Esophagus muscularis mucosa (tissue), 4 donors: ENCODE data around the gene DUSP22. TPM values are rescaled to one million over a fixed set of nuclear protein-coding genes. Genes with fewer than 3 reads are reported as not detected.
"Not testable (repeated sequence)": the region's sequence is repeated elsewhere in the genome, so short reads cannot be mapped to it uniquely, and the experiment has no call there.

Source experiments
- DNase-seq: peaks from one replicate; pipeline ENCODE4 v3.0.0-alpha.2; 2017; ENCODE audit errors: extremely low spot score
- H3K27ac ChIP-seq, 4 donors: fragments of 200-600 bp; sonication (generic); replicated peaks in 1 of 4; 1 replicate in 3 of 4; 2 replicates in 1 of 4; pipeline ENCODE4 v1.5.1; 2016 to 2019; ENCODE audit warnings: mild to moderate bottlenecking in 1 of 4
- H3K27me3 ChIP-seq, 4 donors: fragments of 200-600 bp; sonication (generic); one replicate each; pipeline versions ENCODE4 v1.5.1 to v1.6.0; 2016 to 2019
- H3K36me3 ChIP-seq, 4 donors: fragments of 200-600 bp; sonication (generic); one replicate each; pipeline ENCODE4 v1.5.1; 2016 to 2019
- H3K4me1 ChIP-seq, 4 donors: fragments of 200-600 bp; sonication (generic); one replicate each; pipeline ENCODE4 v1.5.1; 2016 to 2019
- H3K4me3 ChIP-seq, 4 donors: fragments of 200-600 bp; sonication (generic); 1 replicate in 2 of 4; 2 replicates in 2 of 4; pipeline ENCODE4 v1.5.1; 2016 to 2019; ENCODE audit warnings: mild to moderate bottlenecking in 4 of 4, moderate library complexity in 1 of 4
- H3K9me3 ChIP-seq, 4 donors: fragments of 200-600 bp; sonication (generic); 1 replicate in 3 of 4; 2 replicates in 1 of 4; pipeline ENCODE4 v1.5.1; 2016 to 2019
- EP300 ChIP-seq: sonication (generic); formaldehyde crosslinking; IDR thresholded peaks from one replicate; pipeline ENCODE4 v1.6.1; 2017; ENCODE audit warnings: antibody characterized with exemption
- POLR2A ChIP-seq: fragments of 450-650 bp; IDR thresholded peaks from one replicate; pipeline ENCODE4 v1.6.1; 2017; ENCODE audit warnings: antibody characterized with exemption, moderate library complexity, mild to moderate bottlenecking, low read depth
- POLR2AphosphoS5 ChIP-seq, 2 donors: sonication (generic); formaldehyde crosslinking; IDR thresholded peaks; one replicate each; pipeline ENCODE4 v1.6.1; 2017; ENCODE audit warnings: antibody characterized with exemption in 2 of 2
- WGBS: methylation state at CpG from one replicate; pipeline ENCODE4 v1.1.5; 2018; 5-methylcytosine and 5-hydroxymethylcytosine counted together
- intact Hi-C: fragments of 100-400 bp; cut with DNase I; formaldehyde crosslinking; loops from one replicate; pipeline ENCODE4 v1.15.1; 2023
- total RNA-seq, 4 donors: library from RNA; depleted of rRNA; stranded (reverse); fragments of >200 nt; gene quantifications; one replicate each; pipeline versions ENCODE4 v1.1.0 to v1.2.1, GENCODE V29; 2016
- TF ChIP-seq, protein P1 (sequence below), 3 experiments: fragments of 200-600 bp in 2 of 3; fragments of 450-650 bp in 1 of 3; sonication (generic) in 2 of 3; IDR thresholded peaks; one replicate each; pipeline ENCODE4 v1.5.1; 2017 to 2019; ENCODE audit warnings: antibody characterized with exemption in 3 of 3, mild to moderate bottlenecking in 2 of 3, moderate library complexity in 1 of 3

Gene DUSP22
- total RNA-seq, 4 donors from 2014 or later = 67.7 to 95.6 (median 73.7) TPM

DNA sequence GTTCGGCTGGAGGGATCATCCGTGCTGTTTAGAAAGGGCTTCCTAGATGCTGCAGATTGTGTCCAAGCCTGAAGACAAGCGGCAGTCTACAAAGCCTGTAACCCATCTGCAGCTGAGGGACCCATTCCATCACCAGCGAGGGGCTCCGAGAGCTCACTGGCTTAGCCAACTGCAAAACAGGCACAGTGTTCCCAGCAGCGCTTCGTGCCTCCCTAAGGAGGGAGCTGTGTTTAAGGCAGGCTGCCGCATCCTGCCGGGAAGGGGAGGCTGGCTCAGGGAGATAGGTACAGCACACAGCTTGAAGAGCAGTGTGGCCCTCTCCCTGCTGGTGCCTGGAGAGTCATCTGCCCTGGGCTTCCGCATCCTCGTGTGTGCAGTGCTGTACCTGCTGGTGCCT lies 32.4 kb downstream of the DUSP22 start:
- H3K27ac ChIP-seq = no peak overlapping the region
- no peak for TF ChIP-seq EP300
- TF ChIP-seq POLR2A = no peak
- TF ChIP-seq, protein P1, sequence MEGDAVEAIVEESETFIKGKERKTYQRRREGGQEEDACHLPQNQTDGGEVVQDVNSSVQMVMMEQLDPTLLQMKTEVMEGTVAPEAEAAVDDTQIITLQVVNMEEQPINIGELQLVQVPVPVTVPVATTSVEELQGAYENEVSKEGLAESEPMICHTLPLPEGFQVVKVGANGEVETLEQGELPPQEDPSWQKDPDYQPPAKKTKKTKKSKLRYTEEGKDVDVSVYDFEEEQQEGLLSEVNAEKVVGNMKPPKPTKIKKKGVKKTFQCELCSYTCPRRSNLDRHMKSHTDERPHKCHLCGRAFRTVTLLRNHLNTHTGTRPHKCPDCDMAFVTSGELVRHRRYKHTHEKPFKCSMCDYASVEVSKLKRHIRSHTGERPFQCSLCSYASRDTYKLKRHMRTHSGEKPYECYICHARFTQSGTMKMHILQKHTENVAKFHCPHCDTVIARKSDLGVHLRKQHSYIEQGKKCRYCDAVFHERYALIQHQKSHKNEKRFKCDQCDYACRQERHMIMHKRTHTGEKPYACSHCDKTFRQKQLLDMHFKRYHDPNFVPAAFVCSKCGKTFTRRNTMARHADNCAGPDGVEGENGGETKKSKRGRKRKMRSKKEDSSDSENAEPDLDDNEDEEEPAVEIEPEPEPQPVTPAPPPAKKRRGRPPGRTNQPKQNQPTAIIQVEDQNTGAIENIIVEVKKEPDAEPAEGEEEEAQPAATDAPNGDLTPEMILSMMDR (IDR thresholded peaks at IDR 0.05) = no peak
- TF ChIP-seq POLR2AphosphoS5 (IDR thresholded peaks at IDR 0.05) = no peak
- DNase-seq = no peak
- no peaks in the 10 kb centered on the region for H3K9me3 ChIP-seq
- 87% methylated on average over 11 of the region's 11 CpGs for WGBS
- H3K4me3 ChIP-seq = no peak overlapping the region
- peaks cover 0 to 5% (median 0%) of the 10 kb centered on the region in 4 donors for H3K27me3 ChIP-seq
- peaks cover 0 to 6% (median 0%) of the 10 kb centered on the region in 4 donors for H3K36me3 ChIP-seq
- intact Hi-C loops = no loop called here
- peaks cover 19 to 23% (median 22%) of the 10 kb centered on the region in 4 donors for H3K4me1 ChIP-seq

DNA sequence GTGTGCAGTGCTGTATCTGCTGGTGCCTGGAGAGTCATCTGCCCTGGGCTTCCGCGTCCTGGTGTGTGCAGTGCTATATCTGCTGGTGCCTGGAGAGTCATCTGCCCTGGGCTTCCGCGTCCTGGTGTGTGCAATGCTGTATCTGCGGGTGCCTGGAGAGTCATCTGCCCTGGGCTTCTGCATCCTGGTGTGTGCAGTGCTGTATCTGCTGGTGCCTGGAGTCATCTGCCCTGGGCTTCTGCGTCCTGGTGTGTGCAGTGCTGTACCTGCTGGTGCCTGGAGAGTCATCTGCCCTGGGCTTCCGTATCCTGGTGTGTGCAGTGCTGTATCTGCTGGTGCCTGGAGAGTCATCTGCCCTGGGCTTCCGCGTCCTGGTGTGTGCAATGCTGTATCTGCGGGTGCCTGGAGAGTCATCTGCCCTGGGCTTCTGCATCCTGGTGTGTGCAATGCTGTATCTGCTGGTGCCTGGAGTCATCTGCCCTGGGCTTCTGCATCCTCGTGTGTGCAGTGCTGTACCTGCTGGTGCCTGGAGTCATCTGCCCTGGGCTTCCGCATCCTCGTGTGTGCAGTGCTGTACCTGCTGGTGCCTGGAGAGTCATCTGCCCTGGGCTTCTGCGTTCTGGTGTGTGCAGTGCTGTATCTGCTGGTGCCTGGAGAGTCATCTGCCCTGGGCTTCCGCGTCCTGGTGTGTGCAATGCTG lies 33.0 kb downstream of the DUSP22 start:
- 81% methylated on average over 16 of the region's 16 CpGs for WGBS
- DNase-seq, H3K4me3 ChIP-seq, H3K9me3 ChIP-seq, H3K27me3 ChIP-seq, H3K27ac ChIP-seq, H3K36me3 ChIP-seq, intact Hi-C loops: not testable (repeated sequence)
- H3K4me1 ChIP-seq = peaks cover 19 to 23% (median 22%) of the 10 kb centered on the region in 4 donors

DNA sequence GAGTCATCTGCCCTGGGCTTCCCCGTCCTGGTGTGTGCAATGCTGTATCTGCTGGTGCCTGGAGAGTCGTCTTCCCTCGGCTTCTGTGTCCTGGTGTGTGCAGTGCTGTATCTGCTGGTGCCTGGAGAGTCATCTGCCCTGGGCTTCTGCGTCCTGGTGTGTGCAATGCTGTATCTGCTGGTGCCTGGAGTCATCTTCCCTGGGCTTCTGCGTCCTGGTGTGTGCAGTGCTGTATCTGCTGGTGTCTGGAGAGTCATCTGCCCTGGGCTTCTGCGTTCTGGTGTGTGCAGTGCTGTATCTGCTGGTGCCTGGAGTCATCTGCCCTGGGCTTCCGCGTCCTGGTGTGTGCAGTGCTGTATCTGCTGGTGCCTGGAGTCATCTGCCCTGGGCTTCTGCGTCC lies 33.8 kb downstream of the DUSP22 start:
- peaks cover 19 to 23% (median 22%) of the 10 kb centered on the region in 4 donors for H3K4me1 ChIP-seq
- H3K4me3 ChIP-seq, intact Hi-C loops, H3K27me3 ChIP-seq, H3K9me3 ChIP-seq, H3K27ac ChIP-seq, H3K36me3 ChIP-seq, DNase-seq: not testable (repeated sequence)
- 64% methylated on average over 8 of the region's 9 CpGs for WGBS

- Histone ChIP-seq H3K9me3 (no peaks in the 10 kb centered on the region), H3K27ac (no peak overlapping the region), H3K36me3 (peaks cover 0 to 6% (median 0%) of the 10 kb centered on the region in 4 donors), H3K27me3 (peaks cover 0 to 5% (median 0%) of the 10 kb centered on the region in 4 donors), H3K4me1 (peaks cover 19 to 23% (median 22%) of the 10 kb centered on the region in 4 donors), H3K4me3 (no peak overlapping the region)
- TF ChIP-seq POLR2AphosphoS5 (IDR thresholded peaks at IDR 0.05) (no peak), EP300 (no peak), POLR2A (no peak)
- TF ChIP-seq, protein P1 (IDR thresholded peaks at IDR 0.05) = no peak
- DNase-seq = no peak
- intact Hi-C loops = no loop called here
- WGBS = 82% methylated on average over 13 of the region's 13 CpGs
These were observed 34.7 kb downstream of the DUSP22 start for GRCh38 chr6:326896-327537.

- H3K36me3 ChIP-seq = peaks cover 0 to 6% (median 0%) of the 10 kb centered on the region in 4 donors
- H3K9me3 ChIP-seq = no peaks in the 10 kb centered on the region
- WGBS = 66% methylated on average over 10 of the region's 10 CpGs
- H3K4me3 ChIP-seq = no peak overlapping the region
- no peak for TF ChIP-seq EP300
- TF ChIP-seq POLR2A = no peak
- TF ChIP-seq POLR2AphosphoS5 (IDR thresholded peaks at IDR 0.05) = no peak
- TF ChIP-seq, protein P1 (IDR thresholded peaks at IDR 0.05) = no peak
- intact Hi-C loops = no loop called here
- H3K27me3 ChIP-seq = peaks cover 0 to 5% (median 0%) of the 10 kb centered on the region in 4 donors
- peaks cover 19 to 23% (median 22%) of the 10 kb centered on the region in 4 donors for H3K4me1 ChIP-seq
- no peak overlapping the region for H3K27ac ChIP-seq
- no peak for DNase-seq
These were observed 35.3 kb downstream of the DUSP22 start for GRCh38 chr6:327538-328116.
